ENCODE results near the gene BIRC7. TPM values are rescaled to one million over a fixed set of nuclear protein-coding genes. Genes with fewer than 3 reads are reported as not detected.

BIRC7 gene
- total RNA-seq, 1 donor from 2014 or later, result 1.2 TPM

- H3K36me3 Mint-ChIP-seq, result no peaks in the 10 kb centered on the region
- no peak overlapping the region for H3K4me3 Mint-ChIP-seq
- H3K4me1 Mint-ChIP-seq (ENCODE audit: unreplicated experiment), result peaks cover 13% of the 10 kb centered on the region
- DNase-seq (ENCODE audit: extremely low spot score, unreplicated experiment), result no peak
- no peak for TF ChIP-seq CTCF (conservative IDR thresholded peaks at IDR 0.05)
- no peak overlapping the region for H3K27ac Mint-ChIP-seq
- H3K27me3 Mint-ChIP-seq, result no peaks in the 10 kb centered on the region
- no peaks in the 10 kb centered on the region for H3K9me3 Mint-ChIP-seq
Measured at GRCh38 chr20:63278661-63279060, 43.0 kb downstream of the BIRC7 start.

GRCh38 chr20:63279931-63280330 lies 44.2 kb downstream of the BIRC7 start:
- Mint-ChIP-seq H3K27me3 (no peaks in the 10 kb centered on the region), H3K9me3 (no peaks in the 10 kb centered on the region), H3K4me1 (ENCODE audit: unreplicated experiment) (peaks cover 5% of the 10 kb centered on the region), H3K36me3 (no peaks in the 10 kb centered on the region), H3K27ac (no peak overlapping the region), H3K4me3 (no peak overlapping the region)
- no peak for TF ChIP-seq CTCF (conservative IDR thresholded peaks at IDR 0.05)
- no peak for DNase-seq (ENCODE audit: extremely low spot score, unreplicated experiment)

GRCh38 chr20:63280371-63280770 lies 44.7 kb downstream of the BIRC7 start:
- peaks cover under 1% of the 10 kb centered on the region for H3K4me1 Mint-ChIP-seq (ENCODE audit: unreplicated experiment)
- no peak overlapping the region for H3K4me3 Mint-ChIP-seq
- no peak for TF ChIP-seq CTCF (conservative IDR thresholded peaks at IDR 0.05)
- H3K36me3 Mint-ChIP-seq, result no peaks in the 10 kb centered on the region
- no peak for DNase-seq (ENCODE audit: extremely low spot score, unreplicated experiment)
- H3K27ac Mint-ChIP-seq, result no peak overlapping the region
- no peaks in the 10 kb centered on the region for H3K9me3 Mint-ChIP-seq
- no peaks in the 10 kb centered on the region for H3K27me3 Mint-ChIP-seq

GRCh38 chr20:63280929-63281545 lies 45.3 kb downstream of the BIRC7 start:
- peak; percentile 60 for TF ChIP-seq CTCF (conservative IDR thresholded peaks at IDR 0.05)
- no peaks in the 10 kb centered on the region for H3K27me3 Mint-ChIP-seq
- no peaks in the 10 kb centered on the region for H3K9me3 Mint-ChIP-seq
- H3K27ac Mint-ChIP-seq, result no peak overlapping the region
- no peak for DNase-seq (ENCODE audit: extremely low spot score, unreplicated experiment)
- H3K4me3 Mint-ChIP-seq, result no peak overlapping the region
- no peaks in the 10 kb centered on the region for H3K4me1 Mint-ChIP-seq (ENCODE audit: unreplicated experiment)
- H3K36me3 Mint-ChIP-seq, result no peaks in the 10 kb centered on the region

- no peak for DNase-seq (ENCODE audit: extremely low spot score, unreplicated experiment)
- Mint-ChIP-seq H3K36me3 (no peaks in the 10 kb centered on the region), H3K9me3 (no peaks in the 10 kb centered on the region), H3K27me3 (no peaks in the 10 kb centered on the region), H3K27ac (no peak overlapping the region), H3K4me1 (ENCODE audit: unreplicated experiment) (no peaks in the 10 kb centered on the region), H3K4me3 (no peak overlapping the region)
- TF ChIP-seq CTCF (conservative IDR thresholded peaks at IDR 0.05), result no peak
Measured at GRCh38 chr20:63281742-63282665, 46.3 kb downstream of the BIRC7 start.
